Sigmoid colon (tissue), 7 donors: ENCODE results near the gene NRXN3. TPM values are rescaled to one million over a fixed set of nuclear protein-coding genes. Genes with fewer than 3 reads are reported as not detected.

ENCODE experiments used
- DNase-seq: peaks from one replicate; pipeline ENCODE4 v3.0.0-alpha.2; 2019
- H3K27ac ChIP-seq, 4 donors: fragments of 200-600 bp; sonication (generic); one replicate each; pipeline ENCODE4 v1.5.1; 2016 to 2019; ENCODE audit warnings: mild to moderate bottlenecking in 1 of 4
- H3K27me3 ChIP-seq, 3 donors: fragments of 200-600 bp; sonication (generic); one replicate each; pipeline ENCODE4 v1.5.1; 2019; ENCODE audit warnings: mild to moderate bottlenecking in 1 of 3
- H3K36me3 ChIP-seq, 4 donors: fragments of 200-600 bp; sonication (generic); one replicate each; pipeline ENCODE4 v1.5.1; 2016 to 2019
- H3K4me1 ChIP-seq, 4 donors: fragments of 200-600 bp; sonication (generic); one replicate each; pipeline ENCODE4 v1.5.1; 2017 to 2019
- H3K4me3 ChIP-seq, 4 donors: fragments of 200-600 bp; sonication (generic); one replicate each; pipeline ENCODE4 v1.5.1; 2017 to 2019; ENCODE audit warnings: mild to moderate bottlenecking in 2 of 4, moderate library complexity in 1 of 4
- H3K9me3 ChIP-seq, 4 donors: fragments of 200-600 bp in 3 of 4; sonication (generic) in 3 of 4; one replicate each; pipeline versions ENCODE4 v1.5.1 to v1.6.1; 2013 to 2019
- CTCF ChIP-seq, 4 experiments: fragments of 450-650 bp in 3 of 4; fragments of 200-600 bp in 1 of 4; IDR thresholded peaks; one replicate each; pipeline ENCODE4 v1.5.1; 2016 to 2019; ENCODE audit warnings: antibody characterized with exemption in 4 of 4, mild to moderate bottlenecking in 3 of 4, moderate library complexity in 2 of 4
- EP300 ChIP-seq, 4 donors: sonication (generic); formaldehyde crosslinking; IDR thresholded peaks; one replicate each; pipeline ENCODE4 v1.6.1; 2017; ENCODE audit warnings: antibody characterized with exemption in 4 of 4
- POLR2A ChIP-seq, 2 donors: fragments of 450-650 bp; IDR thresholded peaks; one replicate each; pipeline ENCODE4 v1.6.1; 2016; ENCODE audit warnings: antibody characterized with exemption in 2 of 2, mild to moderate bottlenecking in 2 of 2, moderate library complexity in 2 of 2
- POLR2AphosphoS5 ChIP-seq, 4 donors: sonication (generic); formaldehyde crosslinking; IDR thresholded peaks; one replicate each; pipeline ENCODE4 v1.6.1; 2017; ENCODE audit warnings: antibody characterized with exemption in 4 of 4
- WGBS, 2 donors: extraction: QIAGEN DNeasy Blood & Tissue Kit; methylation state at CpG; one replicate each; pipeline ENCODE4 v1.1.7; 2013; 5-methylcytosine and 5-hydroxymethylcytosine counted together
- intact Hi-C: fragments of 100-400 bp; cut with DNase I; formaldehyde crosslinking; loops from one replicate; pipeline ENCODE4 v1.15.1; 2023
- polyA plus RNA-seq, 3 donors: library from polyadenylated mRNA; stranded (reverse); fragments of 200-250 nt; gene quantifications; one replicate each; pipeline ENCODE4 v1.2.3, GENCODE V29; 2013
- total RNA-seq, 4 donors: library from RNA; depleted of rRNA; stranded (reverse); fragments of >200 nt; gene quantifications; one replicate each; pipeline ENCODE4 v1.1.0, GENCODE V29; 2016
- donor health status: healthy with polysubstance abuse.
- donor health status: Bipolar disorder and iron deficiency.
- donor health status: healthy.

Gene NRXN3
- total and polyA plus RNA-seq, 7 donors, result 0.23 to 46.3 (median 23.2) TPM

- H3K36me3 ChIP-seq, result no peaks in the 10 kb centered on the region
- intact Hi-C loops, result no loop called here
- no peaks in the 10 kb centered on the region for H3K9me3 ChIP-seq
- no peak overlapping the region for H3K4me3 ChIP-seq
- H3K4me1 ChIP-seq, result no peaks in the 10 kb centered on the region
- H3K27me3 ChIP-seq, result no peaks in the 10 kb centered on the region
- WGBS, 2 donors, result 88 to 92% methylated on average over 1 of the region's 1 CpG
- no peak for DNase-seq
- H3K27ac ChIP-seq, result no peak overlapping the region
- no peak for TF ChIP-seq EP300 (IDR thresholded peaks at IDR 0.05)
- TF ChIP-seq CTCF (IDR thresholded peaks at IDR 0.05), result no peak
- no peak for TF ChIP-seq POLR2AphosphoS5 (IDR thresholded peaks at IDR 0.05)
- no peak for TF ChIP-seq POLR2A (IDR thresholded peaks at IDR 0.05)
Observed at GRCh38 chr14:79196216-79196615, 1026.0 kb downstream of the NRXN3 start.

GRCh38 chr14:79197516-79197915 is 1027.3 kb downstream of the NRXN3 start:
- DNase-seq, result no peak
- no peaks in the 10 kb centered on the region for H3K36me3 ChIP-seq
- WGBS, 2 donors, result 94 to 95% methylated on average over 6 of the region's 6 CpGs
- no peak overlapping the region for H3K27ac ChIP-seq
- no peaks in the 10 kb centered on the region for H3K27me3 ChIP-seq
- H3K4me1 ChIP-seq, result peaks cover 0 to 5% (median 0%) of the 10 kb centered on the region in 4 donors
- TF ChIP-seq POLR2AphosphoS5 (IDR thresholded peaks at IDR 0.05), result no peak
- TF ChIP-seq POLR2A (IDR thresholded peaks at IDR 0.05), result no peak
- TF ChIP-seq CTCF (IDR thresholded peaks at IDR 0.05), result no peak
- intact Hi-C loops, result no loop called here
- H3K9me3 ChIP-seq, result no peaks in the 10 kb centered on the region
- no peak overlapping the region for H3K4me3 ChIP-seq

GRCh38 chr14:79199217-79199616 is 1029.0 kb downstream of the NRXN3 start:
- TF ChIP-seq POLR2A (IDR thresholded peaks at IDR 0.05) (no peak), POLR2AphosphoS5 (IDR thresholded peaks at IDR 0.05) (no peak), CTCF (IDR thresholded peaks at IDR 0.05) (no peak), EP300 (IDR thresholded peaks at IDR 0.05) (no peak)
- H3K9me3 ChIP-seq, result no peaks in the 10 kb centered on the region
- 84 to 87% methylated on average over 4 of the region's 4 CpGs for WGBS, 2 donors

GRCh38 chr14:79201564-79202207 is 1031.5 kb downstream of the NRXN3 start:
- TF ChIP-seq CTCF (IDR thresholded peaks at IDR 0.05) (no peak), POLR2AphosphoS5 (IDR thresholded peaks at IDR 0.05) (no peak), POLR2A (IDR thresholded peaks at IDR 0.05) (no peak), EP300 (IDR thresholded peaks at IDR 0.05) (no peak)
- no peak for DNase-seq
- intact Hi-C loops, result no loop called here
- no peaks in the 10 kb centered on the region for H3K9me3 ChIP-seq
- H3K4me3 ChIP-seq, result no peak overlapping the region
- H3K36me3 ChIP-seq, result no peaks in the 10 kb centered on the region
- H3K4me1 ChIP-seq, result peaks cover 0 to 5% (median 0%) of the 10 kb centered on the region in 4 donors
- 13 to 45% methylated on average over 3 of the region's 3 CpGs for WGBS, 2 donors
- no peak overlapping the region for H3K27ac ChIP-seq
- H3K27me3 ChIP-seq, result no peaks in the 10 kb centered on the region

More at GRCh38 chr14:79199217-79199616, 1029.0 kb downstream of the NRXN3 start:
- intact Hi-C loops, result no loop called here
- Histone ChIP-seq H3K4me1 (peaks cover 0 to 5% (median 0%) of the 10 kb centered on the region in 4 donors), H3K27me3 (no peaks in the 10 kb centered on the region), H3K4me3 (no peak overlapping the region), H3K27ac (no peak overlapping the region), H3K36me3 (no peaks in the 10 kb centered on the region)
- no peak for DNase-seq

- TF ChIP-seq POLR2AphosphoS5 (IDR thresholded peaks at IDR 0.05), result no peak
- no peak for TF ChIP-seq CTCF (IDR thresholded peaks at IDR 0.05)
- no peak for TF ChIP-seq EP300 (IDR thresholded peaks at IDR 0.05)
- no peak for TF ChIP-seq POLR2A (IDR thresholded peaks at IDR 0.05)
- Histone ChIP-seq H3K27ac (no peak overlapping the region), H3K27me3 (no peaks in the 10 kb centered on the region), H3K4me3 (no peak overlapping the region), H3K4me1 (peaks cover 0 to 5% (median 0%) of the 10 kb centered on the region in 4 donors), H3K9me3 (no peaks in the 10 kb centered on the region), H3K36me3 (no peaks in the 10 kb centered on the region)
- no peak for DNase-seq
- intact Hi-C loops, result no loop called here
Observed at GRCh38 chr14:79204591-79204990, 1034.4 kb downstream of the NRXN3 start.
